HEK293 (cell line): ENCODE measurements around the gene PANK2.

Experiments used
- CTCF ChIA-PET: fragments of 350-600 bp; formaldehyde crosslinking; extraction: SDS; loops from one replicate; lab custom pipeline; 2021; ENCODE audit warnings: antibody characterized with exemption; lab: Yijun Ruan, JAX
- POLR2A ChIA-PET: fragments of 300-600 bp; formaldehyde crosslinking; extraction: SDS; loops from one replicate; lab custom pipeline; 2020; ENCODE audit warnings: antibody characterized with exemption, inconsistent platforms; lab: Yijun Ruan, JAX
- H3K27ac ChIP-seq: fragments of 200-500 bp; sonication (Bioruptor generic); 2 replicates; pipeline ENCODE4 v1.5.1; 2014; ENCODE audit warnings: low read depth, low read length, control low read depth, inconsistent platforms; ENCODE audit errors: extremely low read depth
- H3K36me3 ChIP-seq, 2 experiments: fragments of 200-500 bp in 1 of 2; sonication (Bioruptor generic) in 1 of 2; 1 replicate in 1 of 2; 2 replicates in 1 of 2; pipeline ENCODE4 v1.5.1; 2014 to 2017; ENCODE audit warnings: inconsistent platforms in 2 of 2, low read length in 2 of 2; ENCODE audit not compliant: control insufficient read depth in 2 of 2, insufficient read depth in 1 of 2
- H3K4me1 ChIP-seq: fragments of 200-500 bp; sonication (Bioruptor generic); 2 replicates; pipeline ENCODE4 v1.5.1; 2014; ENCODE audit warnings: mild to moderate bottlenecking, low read length, inconsistent platforms; ENCODE audit not compliant: control insufficient read depth, insufficient read depth
- H3K4me3 ChIP-seq: 2 replicates; pipeline ENCODE4 v1.5.1; 2011; ENCODE audit warnings: low read depth, mild to moderate bottlenecking, control low read depth, low read length, moderate library complexity
- H3K9me3 ChIP-seq: fragments of 200-500 bp; sonication (Bioruptor generic); 2 replicates; pipeline ENCODE4 v1.5.1; 2014; ENCODE audit warnings: low read depth, low read length, inconsistent platforms; ENCODE audit not compliant: control insufficient read depth, insufficient read depth
- BCL11A ChIP-seq: fragments of 450-650 bp; formaldehyde crosslinking; IDR thresholded peaks from 2 replicates; pipeline ENCODE4 v1.5.1; 2016; ENCODE audit warnings: low read depth, missing biosample characterization, missing genetic modification characterization
- ELK4 ChIP-seq: IDR thresholded peaks from 2 replicates; pipeline ENCODE4 v1.6.1; 2011; ENCODE audit warnings: mild to moderate bottlenecking, low read depth, low read length, borderline replicate concordance
- MZF1 ChIP-seq: fragments of 450-650 bp; formaldehyde crosslinking; IDR thresholded peaks from 2 replicates; pipeline ENCODE4 v1.5.1; 2017; ENCODE audit warnings: missing biosample characterization, missing genetic modification characterization, borderline replicate concordance
- PRDM1 ChIP-seq: fragments of 450-650 bp; formaldehyde crosslinking; IDR thresholded peaks from 2 replicates; pipeline ENCODE4; 2016; ENCODE audit warnings: missing biosample characterization, missing genetic modification characterization
- ZNF112 ChIP-seq: fragments of 450-650 bp; formaldehyde crosslinking; IDR thresholded peaks from 2 replicates; pipeline ENCODE4 v1.5.0; 2017; ENCODE audit warnings: missing biosample characterization, missing genetic modification characterization
- ZNF121 ChIP-seq: fragments of 450-650 bp; formaldehyde crosslinking; IDR thresholded peaks from 2 replicates; pipeline ENCODE4 v1.5.1; 2016; ENCODE audit warnings: missing biosample characterization, missing genetic modification characterization
- ZNF140 ChIP-seq: fragments of 450-650 bp; formaldehyde crosslinking; IDR thresholded peaks from 2 replicates; pipeline ENCODE4 v1.5.1; 2016; ENCODE audit warnings: missing biosample characterization, missing genetic modification characterization
- ZNF16 ChIP-seq: fragments of 450-650 bp; formaldehyde crosslinking; IDR thresholded peaks from 2 replicates; pipeline ENCODE4 v1.5.1; 2016; ENCODE audit warnings: low read depth, missing biosample characterization, missing genetic modification characterization
- ZNF214 ChIP-seq: fragments of 450-650 bp; formaldehyde crosslinking; IDR thresholded peaks from 2 replicates; pipeline ENCODE4 v1.5.1; 2017; ENCODE audit warnings: missing biosample characterization, mild to moderate bottlenecking, missing genetic modification characterization, borderline replicate concordance
- ZNF248 ChIP-seq: fragments of 450-650 bp; formaldehyde crosslinking; IDR thresholded peaks from 2 replicates; pipeline ENCODE4 v1.5.1; 2017; ENCODE audit warnings: missing biosample characterization, missing genetic modification characterization
- ZNF394 ChIP-seq: fragments of 450-650 bp; formaldehyde crosslinking; IDR thresholded peaks from 2 replicates; pipeline ENCODE4 v1.5.1; 2016; ENCODE audit warnings: missing biosample characterization, missing genetic modification characterization, mild to moderate bottlenecking, moderate library complexity, borderline replicate concordance
- ZNF433 ChIP-seq: fragments of 450-650 bp; formaldehyde crosslinking; IDR thresholded peaks from 2 replicates; pipeline ENCODE4 v1.5.1; 2016; ENCODE audit warnings: missing biosample characterization, missing genetic modification characterization, low read depth
- ZNF549 ChIP-seq: fragments of 450-650 bp; IDR thresholded peaks from 2 replicates; pipeline ENCODE4 v1.5.1; 2018; ENCODE audit warnings: missing biosample characterization, missing genetic modification characterization, mild to moderate bottlenecking, inconsistent platforms, moderate library complexity
- ZNF558 ChIP-seq: fragments of 450-650 bp; formaldehyde crosslinking; IDR thresholded peaks from 2 replicates; pipeline ENCODE4 v1.5.1; 2016; ENCODE audit warnings: missing biosample characterization, missing genetic modification characterization
- ZNF560 ChIP-seq: fragments of 450-650 bp; formaldehyde crosslinking; IDR thresholded peaks from 2 replicates; pipeline ENCODE4 v1.5.1; 2017; ENCODE audit warnings: missing biosample characterization, missing genetic modification characterization, borderline replicate concordance
- ZNF623 ChIP-seq: fragments of 450-650 bp; formaldehyde crosslinking; IDR thresholded peaks from 2 replicates; pipeline ENCODE4 v1.5.1; 2016; ENCODE audit warnings: missing biosample characterization, missing genetic modification characterization
- ZNF645 ChIP-seq: fragments of 450-650 bp; formaldehyde crosslinking; IDR thresholded peaks from 2 replicates; pipeline ENCODE4; 2016; ENCODE audit warnings: missing biosample characterization, missing genetic modification characterization
- ZNF654 ChIP-seq: fragments of 450-650 bp; formaldehyde crosslinking; IDR thresholded peaks from 2 replicates; pipeline ENCODE4 v1.5.1; 2016; ENCODE audit warnings: low read depth, missing biosample characterization, missing genetic modification characterization
- ZNF664 ChIP-seq: fragments of 450-650 bp; formaldehyde crosslinking; IDR thresholded peaks from 2 replicates; pipeline ENCODE4 v1.5.1; 2016; ENCODE audit warnings: missing biosample characterization, missing genetic modification characterization
- ZNF692 ChIP-seq: fragments of 450-650 bp; formaldehyde crosslinking; IDR thresholded peaks from 2 replicates; pipeline ENCODE4 v1.5.1; 2016; ENCODE audit warnings: missing biosample characterization, missing genetic modification characterization
- ZNF791 ChIP-seq: fragments of 450-650 bp; formaldehyde crosslinking; IDR thresholded peaks from 2 replicates; pipeline ENCODE4 v1.5.1; 2016; ENCODE audit warnings: missing biosample characterization, missing genetic modification characterization
- TF ChIP-seq, protein P1 (sequence below): fragments of 450-650 bp; formaldehyde crosslinking; IDR thresholded peaks from 2 replicates; pipeline ENCODE4 v1.5.1; 2017; ENCODE audit warnings: missing biosample characterization, missing genetic modification characterization
- TF ChIP-seq, protein P2 (sequence below): fragments of 450-650 bp; IDR thresholded peaks from 2 replicates; pipeline ENCODE4 v1.5.1; 2018; ENCODE audit warnings: missing biosample characterization, missing genetic modification characterization
- TF ChIP-seq, protein P3 (sequence below): fragments of 450-650 bp; formaldehyde crosslinking; IDR thresholded peaks from 2 replicates; pipeline ENCODE4 v1.5.1; 2016; ENCODE audit warnings: missing biosample characterization, missing genetic modification characterization

PANK2 gene

DNA sequence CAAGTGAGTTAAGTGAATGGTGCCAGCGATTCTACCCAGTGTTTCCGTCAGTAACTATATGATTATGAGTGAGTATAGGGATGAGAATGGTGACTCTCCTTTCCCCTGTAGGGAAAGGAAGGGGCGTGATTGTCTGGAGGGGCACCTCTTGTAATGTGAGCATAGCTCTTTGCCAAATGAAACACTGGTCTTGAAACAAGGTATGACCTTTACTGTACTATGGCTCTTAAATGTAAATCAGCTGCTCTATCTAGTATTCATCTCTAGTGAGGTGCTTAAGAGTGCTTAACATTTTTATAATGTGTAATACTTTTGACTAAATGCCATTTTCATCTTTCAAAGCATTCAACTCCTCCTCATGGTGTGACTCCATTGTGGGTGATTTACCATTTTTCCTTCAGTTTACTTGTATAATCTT is 11.0 kb downstream of the PANK2 start:
- H3K9me3 ChIP-seq, result no peaks in the 10 kb centered on the region
- CTCF ChIA-PET, result no interaction called here
- H3K36me3 ChIP-seq, result peaks cover 5 to 15% of the 10 kb centered on the region in 2 experiments; a peak in 2 of 3 replicates
- peaks cover 47% of the 10 kb centered on the region for H3K4me1 ChIP-seq
- TF ChIP-seq ZNF214 (no peak), ZNF112 (tag by site-specific recombination) (no peak), ZNF558 (tag by site-specific recombination) (no peak), ELK4 (no peak), MZF1 (no peak), PRDM1 (peak; percentile 86)
- TF ChIP-seq, protein P1, sequence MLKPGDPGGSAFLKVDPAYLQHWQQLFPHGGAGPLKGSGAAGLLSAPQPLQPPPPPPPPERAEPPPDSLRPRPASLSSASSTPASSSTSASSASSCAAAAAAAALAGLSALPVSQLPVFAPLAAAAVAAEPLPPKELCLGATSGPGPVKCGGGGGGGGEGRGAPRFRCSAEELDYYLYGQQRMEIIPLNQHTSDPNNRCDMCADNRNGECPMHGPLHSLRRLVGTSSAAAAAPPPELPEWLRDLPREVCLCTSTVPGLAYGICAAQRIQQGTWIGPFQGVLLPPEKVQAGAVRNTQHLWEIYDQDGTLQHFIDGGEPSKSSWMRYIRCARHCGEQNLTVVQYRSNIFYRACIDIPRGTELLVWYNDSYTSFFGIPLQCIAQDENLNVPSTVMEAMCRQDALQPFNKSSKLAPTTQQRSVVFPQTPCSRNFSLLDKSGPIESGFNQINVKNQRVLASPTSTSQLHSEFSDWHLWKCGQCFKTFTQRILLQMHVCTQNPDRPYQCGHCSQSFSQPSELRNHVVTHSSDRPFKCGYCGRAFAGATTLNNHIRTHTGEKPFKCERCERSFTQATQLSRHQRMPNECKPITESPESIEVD (tag by site-specific recombination), result peak; percentile 71
- TF ChIP-seq, all 188 proteins: peak for 2
- POLR2A ChIA-PET, result no interaction called here
- Histone ChIP-seq H3K27ac (no peak overlapping the region), H3K4me3 (no peak overlapping the region)

DNA sequence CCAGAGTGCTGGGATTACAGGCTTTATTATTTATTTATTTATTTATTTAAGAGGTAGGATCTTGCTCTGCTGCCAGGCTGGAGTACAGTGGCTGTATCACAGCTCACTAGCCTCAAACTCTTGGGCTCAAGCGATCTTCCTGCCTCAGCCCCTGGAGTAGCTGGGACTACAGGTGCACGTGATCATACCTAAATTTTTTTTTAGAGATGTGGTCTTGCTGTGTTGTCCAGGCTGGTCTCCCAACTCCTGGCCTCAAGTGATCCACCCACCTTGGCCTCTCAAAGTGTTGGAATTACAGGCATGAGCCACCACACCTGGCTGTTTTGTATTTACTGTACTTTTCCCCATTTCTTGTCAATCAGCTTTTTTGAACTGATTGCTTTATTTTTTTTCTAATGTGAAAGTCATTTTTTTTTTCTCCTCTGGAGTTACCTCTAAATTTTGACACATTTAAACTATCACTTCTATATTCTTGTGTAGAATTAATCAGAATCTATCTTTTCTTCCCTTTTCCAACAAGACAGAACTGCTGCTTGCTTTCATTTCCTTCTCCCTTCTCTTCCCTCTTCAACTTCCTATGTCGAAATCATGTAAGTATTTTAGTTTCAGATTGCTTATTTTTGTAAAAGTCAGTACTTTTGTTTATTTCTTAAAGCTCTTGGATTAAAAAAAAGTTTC is 12.0 kb downstream of the PANK2 start:
- POLR2A ChIA-PET, result no interaction called here
- H3K36me3 ChIP-seq, result peaks cover 5 to 11% of the 10 kb centered on the region in 2 experiments; a peak in 2 of 3 replicates
- no peak overlapping the region for H3K4me3 ChIP-seq
- no peak overlapping the region for H3K27ac ChIP-seq
- CTCF ChIA-PET, result interaction anchor here (0.6 to 1.0 kb wide), 4 partner anchors 83 to 247 kb away, joined by 3 to 4 read pairs (median 3); no protein-coding TSS in a partner anchor
- no peaks in the 10 kb centered on the region for H3K9me3 ChIP-seq
- peaks cover 47% of the 10 kb centered on the region for H3K4me1 ChIP-seq
- TF ChIP-seq ZNF16 (tag by site-specific recombination) (no peak), BCL11A (tag by site-specific recombination) (no peak), ZNF121 (peak; percentile 74; the same call in 1 of the 2 replicates), ZNF214 (no peak), ZNF560 (tag by site-specific recombination) (no peak), ZNF692 (tag by site-specific recombination) (no peak), ZNF433 (no peak), ZNF140 (tag by site-specific recombination) (no peak), ZNF791 (tag by site-specific recombination) (no peak), PRDM1 (peak; percentile 64), ZNF623 (no peak), ZNF654 (no peak), ZNF394 (tag by site-specific recombination) (peak; percentile 70; the same call in 1 of the 2 replicates), ZNF645 (no peak), ZNF664 (no peak), ZNF549 (tag by site-specific recombination) (no peak), ZNF248 (tag by site-specific recombination) (no peak)
- TF ChIP-seq, protein P2, sequence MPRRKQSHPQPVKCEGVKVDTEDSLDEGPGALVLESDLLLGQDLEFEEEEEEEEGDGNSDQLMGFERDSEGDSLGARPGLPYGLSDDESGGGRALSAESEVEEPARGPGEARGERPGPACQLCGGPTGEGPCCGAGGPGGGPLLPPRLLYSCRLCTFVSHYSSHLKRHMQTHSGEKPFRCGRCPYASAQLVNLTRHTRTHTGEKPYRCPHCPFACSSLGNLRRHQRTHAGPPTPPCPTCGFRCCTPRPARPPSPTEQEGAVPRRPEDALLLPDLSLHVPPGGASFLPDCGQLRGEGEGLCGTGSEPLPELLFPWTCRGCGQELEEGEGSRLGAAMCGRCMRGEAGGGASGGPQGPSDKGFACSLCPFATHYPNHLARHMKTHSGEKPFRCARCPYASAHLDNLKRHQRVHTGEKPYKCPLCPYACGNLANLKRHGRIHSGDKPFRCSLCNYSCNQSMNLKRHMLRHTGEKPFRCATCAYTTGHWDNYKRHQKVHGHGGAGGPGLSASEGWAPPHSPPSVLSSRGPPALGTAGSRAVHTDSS, result no peak
- TF ChIP-seq, protein P3, sequence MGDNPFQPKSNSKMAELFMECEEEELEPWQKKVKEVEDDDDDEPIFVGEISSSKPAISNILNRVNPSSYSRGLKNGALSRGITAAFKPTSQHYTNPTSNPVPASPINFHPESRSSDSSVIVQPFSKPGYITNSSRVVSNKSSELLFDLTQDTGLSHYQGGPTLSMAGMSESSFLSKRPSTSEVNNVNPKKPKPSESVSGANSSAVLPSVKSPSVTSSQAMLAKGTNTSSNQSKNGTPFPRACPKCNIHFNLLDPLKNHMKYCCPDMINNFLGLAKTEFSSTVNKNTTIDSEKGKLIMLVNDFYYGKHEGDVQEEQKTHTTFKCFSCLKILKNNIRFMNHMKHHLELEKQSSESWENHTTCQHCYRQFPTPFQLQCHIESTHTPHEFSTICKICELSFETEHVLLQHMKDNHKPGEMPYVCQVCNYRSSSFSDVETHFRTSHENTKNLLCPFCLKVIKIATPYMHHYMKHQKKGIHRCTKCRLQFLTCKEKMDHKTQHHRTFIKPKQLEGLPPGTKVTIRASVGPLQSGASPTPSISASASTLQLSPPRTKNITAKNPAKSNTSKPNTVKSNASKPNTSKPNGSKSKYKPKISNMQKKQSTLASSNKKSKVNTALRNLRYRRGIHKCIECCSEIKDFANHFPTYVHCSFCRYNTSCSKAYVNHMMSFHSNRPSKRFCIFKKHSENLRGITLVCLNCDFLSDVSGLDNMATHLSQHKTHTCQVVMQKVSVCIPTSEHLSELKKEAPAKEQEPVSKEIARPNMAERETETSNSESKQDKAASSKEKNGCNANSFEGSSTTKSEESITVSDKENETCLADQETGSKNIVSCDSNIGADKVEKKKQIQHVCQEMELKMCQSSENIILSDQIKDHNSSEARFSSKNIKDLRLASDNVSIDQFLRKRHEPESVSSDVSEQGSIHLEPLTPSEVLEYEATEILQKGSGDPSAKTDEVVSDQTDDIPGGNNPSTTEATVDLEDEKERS (tag by site-specific recombination), result no peak
